K562 (cell line): ENCODE measurements around the gene CTNNA3. TPM values are rescaled to one million over a fixed set of nuclear protein-coding genes. Genes with fewer than 3 reads are reported as not detected.

Experiments used
- ATAC-seq: fragments of 200-7000 bp; cut with Tn5 transposase; 3 replicates; pipeline ENCODE4 v1.9.1; 2020; ENCODE audit warnings: moderate library complexity
- BruUV-seq: library from RNA; stranded (reverse); fragments of 400-500 nt; replicated peaks from 2 replicates; lab custom pipeline; 2021; lab: Mats Ljungman, UMichigan
- CTCF ChIA-PET: fragments of 300-600 bp; formaldehyde crosslinking; extraction: SDS; loops from one replicate; lab custom pipeline; 2021; ENCODE audit warnings: low intra/inter-chr PET ratio; lab: Yijun Ruan, JAX
- POLR2A ChIA-PET: fragments of 300-600, 350-650 bp; sonication (Branson Sonifier 250); formaldehyde crosslinking; extraction: SDS; loops from one replicate; lab custom pipeline; 2021; ENCODE audit warnings: antibody characterized with exemption, inconsistent platforms; lab: Yijun Ruan, JAX
- DNase-seq, 4 experiments: peaks; one replicate each; pipeline versions ENCODE4 v3.0.0 to v3.0.0-alpha.2; 2011 to 2018; ENCODE audit warnings: low spot score in 3 of 4, mixed read lengths in 3 of 4; ENCODE audit errors: extremely low read depth in 1 of 4
- FAIRE-seq: peaks from 2 replicates; lab custom pipeline; 2011; peaks lifted over from hg19 to GRCh38; lab: Jason Lieb, UNC
- H2AFZ ChIP-seq: 2 replicates; pipeline ENCODE4 v1.6.0; 2011; ENCODE audit warnings: low read depth, low read length, control low read depth, inconsistent platforms
- H3K27ac ChIP-seq: fragments of 200-600 bp; 3 replicates; pipeline ENCODE4 v1.8.0; 2011; ENCODE audit warnings: low read depth, mild to moderate bottlenecking, control low read depth, inconsistent platforms, low read length, moderate library complexity, mixed read lengths; ENCODE audit errors: extremely low read depth
- H3K27me3 ChIP-seq, 2 experiments: fragments of 300-600 bp in 1 of 2; 2 replicates in 1 of 2; 3 replicates in 1 of 2; pipeline versions ENCODE4 v1.6.0 to v1.8.0; 2011; ENCODE audit warnings: inconsistent platforms in 2 of 2, low read length in 2 of 2, mild to moderate bottlenecking in 1 of 2, mixed read lengths in 1 of 2, moderate library complexity in 1 of 2; ENCODE audit not compliant: control insufficient read depth in 2 of 2, insufficient read depth in 2 of 2
- H3K36me3 ChIP-seq: fragments of 300-600 bp; 3 replicates; pipeline ENCODE4 v1.8.0; 2011; ENCODE audit warnings: mild to moderate bottlenecking, low read length, inconsistent platforms; ENCODE audit not compliant: control insufficient read depth, insufficient read depth
- H3K4me1 ChIP-seq, 2 experiments: fragments of 200-600 bp in 1 of 2; replicated peaks in 1 of 2; 2 replicates in 1 of 2; 3 replicates in 1 of 2; pipeline versions ENCODE4 v1.5.1 to v1.8.0; 2011; ENCODE audit warnings: inconsistent platforms in 2 of 2, low read length in 2 of 2, mild to moderate bottlenecking in 1 of 2, mixed read lengths in 1 of 2, moderate library complexity in 1 of 2; ENCODE audit not compliant: control insufficient read depth in 2 of 2, insufficient read depth in 2 of 2
- H3K4me2 ChIP-seq: 2 replicates; pipeline ENCODE4 v1.6.1; 2011; ENCODE audit warnings: low read length, control low read depth, inconsistent platforms, mixed read lengths; ENCODE audit not compliant: insufficient read depth
- H3K4me3 ChIP-seq: fragments of 200-600 bp; sonication (generic), shearing (Covaris generic); 2 replicates; pipeline ENCODE4 v1.5.1; 2016; ENCODE audit warnings: control low read depth, inconsistent platforms
- H3K79me2 ChIP-seq: fragments of 200-600 bp; 3 replicates; pipeline ENCODE4 v1.8.0; 2011; ENCODE audit warnings: low read length, inconsistent platforms; ENCODE audit not compliant: control insufficient read depth, insufficient read depth
- H3K9ac ChIP-seq, 2 experiments: 2 replicates each; pipeline versions ENCODE4 v1.6.0 to v1.6.1; 2011; ENCODE audit warnings: low read depth in 2 of 2, low read length in 2 of 2, control low read depth in 1 of 2, inconsistent platforms in 1 of 2, mild to moderate bottlenecking in 1 of 2, mixed read lengths in 1 of 2; ENCODE audit not compliant: insufficient read depth in 1 of 2
- H3K9me1 ChIP-seq: one replicate; pipeline ENCODE4 v1.6.0; 2011; ENCODE audit warnings: inconsistent platforms, mild to moderate bottlenecking, low read length, moderate library complexity; ENCODE audit not compliant: control insufficient read depth, insufficient read depth
- H3K9me3 ChIP-seq: replicated peaks from 2 replicates; pipeline ENCODE4 v1.5.1; 2011; ENCODE audit warnings: low read depth, low read length, inconsistent platforms; ENCODE audit not compliant: control insufficient read depth, insufficient read depth
- H4K20me1 ChIP-seq: replicated peaks from 2 replicates; pipeline ENCODE4 v1.6.1; 2011; ENCODE audit warnings: low read length, inconsistent platforms, mixed read lengths; ENCODE audit not compliant: control insufficient read depth, insufficient read depth
- CEBPB ChIP-seq: fragments of 450-650 bp; IDR thresholded peaks from 2 replicates; pipeline ENCODE4 v1.6.1; 2016; ENCODE audit warnings: missing genetic modification characterization, missing compliant biosample characterization
- CEBPG ChIP-seq, 3 experiments: fragments of 200-800 bp in 1 of 3; sonication (Bioruptor generic) in 1 of 3; sonication (generic) in 1 of 3; formaldehyde crosslinking in 1 of 3; IDR thresholded peaks in 2 of 3; conservative IDR thresholded peaks in 1 of 3; 2 replicates each; pipeline versions ENCODE4 v1.6.1 to v1.8.0; 2016 to 2022; ENCODE audit warnings: missing compliant biosample characterization in 2 of 3, missing genetic modification characterization in 2 of 3, mild to moderate bottlenecking in 1 of 3, missing genetic modification reagents in 1 of 3
- NCOA1 ChIP-seq: fragments of 450-650 bp; IDR thresholded peaks from 2 replicates; pipeline ENCODE4 v1.6.1; 2016; ENCODE audit warnings: low read depth
- SRSF3 ChIP-seq: fragments of 200-400 bp; formaldehyde crosslinking; IDR thresholded peaks from 2 replicates; pipeline ENCODE4 v1.6.1; 2016; ENCODE audit warnings: mild to moderate bottlenecking, low read length, moderate library complexity; ENCODE audit not compliant: insufficient read depth
- ZNF212 ChIP-seq: fragments of 450-650 bp; formaldehyde crosslinking; IDR thresholded peaks from 2 replicates; pipeline ENCODE4 v1.4.0; 2020; ENCODE audit warnings: mild to moderate bottlenecking
- ZNF780A ChIP-seq: fragments of 250-450 bp; sonication (Bioruptor Pico); IDR thresholded peaks from 2 replicates; pipeline ENCODE4 v1.5.0; 2021; ENCODE audit warnings: mild to moderate bottlenecking
- WGBS: fragments of 100-300 bp; shearing (Covaris generic); methylation state at CpG from one replicate; pipeline ENCODE4 v1.1.6; 2016; ENCODE audit warnings: low coverage, mixed read lengths; ENCODE audit not compliant: insufficient coverage; ENCODE audit errors: missing lambda C conversion rate; 5-methylcytosine and 5-hydroxymethylcytosine counted together
- in situ Hi-C: fragments of 300-500 bp; cut with MboI; formaldehyde crosslinking; loops from 4 replicates; pipeline ENCODE4 v1.15.0; 2018; ENCODE audit warnings: inconsistent platforms, mixed read lengths
- intact Hi-C: fragments of 100-400 bp; cut with micrococcal nuclease; formaldehyde crosslinking; loops from 2 replicates; pipeline ENCODE4 v1.14.2; 2022
- polyA plus RNA-seq, 8 experiments: library from polyadenylated mRNA; depleted of rRNA in 4 of 8; stranded (reverse) in 5 of 8; unstranded in 3 of 8; fragments of >200 nt; fragmentation: Nextera tagmentation in 2 of 8; fragmentation: Illumina TruSeq in 1 of 8; extraction: Ambion mirVana in 2 of 8; extraction: Trizol in 1 of 8; gene quantifications; 2 replicates each; pipeline versions ENCODE4 v1.2.1 to v1.2.3, GENCODE V29; 2011 to 2014; ENCODE audit warnings: inconsistent platforms in 1 of 8, missing spikeins in 1 of 8
- total RNA-seq, 7 experiments: library from RNA; depleted of rRNA in 6 of 7; stranded (reverse); fragments of >200 nt in 6 of 7; fragmentation: Illumina TruSeq in 2 of 7; extraction: Trizol in 2 of 7; gene quantifications; 2 replicates each; pipeline versions ENCODE4 v1.2.1 to v1.2.3, GENCODE V29; 2011 to 2021; ENCODE audit warnings: low replicate concordance in 1 of 7

Gene CTNNA3
- total and polyA plus RNA-seq, 9 of the 15 experiments (the other 6 are each of a cell fraction or from before 2014, with no cell fraction given): 0.04 TPM; not detected in 8

- no peak overlapping the region for H3K4me2 ChIP-seq
- no peaks in the 10 kb centered on the region; the same call in 1 of the 2 replicates for H3K9me3 ChIP-seq
- no peak overlapping the region for H3K27ac ChIP-seq
- ChIA-PET CTCF (no interaction called here), POLR2A (no interaction called here)
- intact Hi-C loops (no loop called here), in situ Hi-C loops (no loop called here)
- H3K36me3 ChIP-seq: no peaks in the 10 kb centered on the region
- H2AFZ ChIP-seq: no peak overlapping the region
- no TSS peak for BruUV-seq
- H3K4me3 ChIP-seq: no peak overlapping the region
- FAIRE-seq: no peak
- H4K20me1 ChIP-seq: no peaks in the 10 kb centered on the region
- no peak overlapping the region for H3K9ac ChIP-seq
- 0% methylated on average over 1 of the region's 1 CpG for WGBS
- DNase-seq: no peak
- TF ChIP-seq ZNF780A (no peak), SRSF3 (no peak)
- no peak for ATAC-seq
- no peaks in the 10 kb centered on the region for H3K4me1 ChIP-seq
- no peaks in the 10 kb centered on the region for H3K9me1 ChIP-seq
- H3K79me2 ChIP-seq: no peaks in the 10 kb centered on the region
- H3K27me3 ChIP-seq: no peaks in the 10 kb centered on the region
Observed at GRCh38 chr10:66671562-66671961, 1024.4 kb downstream of the CTNNA3 start.

- Histone ChIP-seq H3K79me2 (no peaks in the 10 kb centered on the region), H3K27ac (no peak overlapping the region), H3K9ac (no peak overlapping the region), H3K4me3 (no peak overlapping the region), H3K36me3 (no peaks in the 10 kb centered on the region), H3K27me3 (no peaks in the 10 kb centered on the region), H3K4me1 (no peaks in the 10 kb centered on the region), H4K20me1 (no peaks in the 10 kb centered on the region), H3K9me1 (no peaks in the 10 kb centered on the region), H3K9me3 (no peaks in the 10 kb centered on the region; the same call in 1 of the 2 replicates), H2AFZ (no peak overlapping the region), H3K4me2 (no peak overlapping the region)
- 0% methylated on average over 1 of the region's 1 CpG for WGBS
- FAIRE-seq (no peak), DNase-seq (no peak), ATAC-seq (no peak)
- CTCF ChIA-PET: no interaction called here
- intact Hi-C loops: no loop called here
- POLR2A ChIA-PET: no interaction called here
- no TSS peak for BruUV-seq
- in situ Hi-C loops: no loop called here
- TF ChIP-seq CEBPB (tag) (peak; percentile 13; the same call in 1 of the 2 replicates), CEBPG (CRISPR knock-in tag; IDR thresholded peaks at IDR 0.05) (no peak), CEBPG (tag; conservative IDR thresholded peaks at IDR 0.05 in 1 of 2, IDR thresholded peaks at IDR 0.05 in 1 of 2) (peak in 1 of 2 experiments; percentile 78; a peak in 1 of 4 replicates), NCOA1 (no peak), ZNF212 (CRISPR knock-in tag) (no peak)
Observed at GRCh38 chr10:66671064-66671463, 1024.9 kb downstream of the CTNNA3 start.
